Activated T-cell treated with anti-CD3 and anti-CD28 coated beads for 48 hours (primary cell): ENCODE data around the gene NALCN.

ENCODE experiments used
- DNase-seq: peaks from one replicate; pipeline ENCODE4 v3.0.0-alpha.2; 2020; ENCODE audit warnings: low read depth

NALCN gene

GRCh38 chr13:101416181-101417042, at the start of gene NALCN:
NALCN (minus strand) TSS chr13:101416508; CDS start chr13:101399126, 17,382 bp downstream.
- no peak for DNase-seq

- DNase-seq = no peak
Observed at GRCh38 chr13:101465877-101466276, 49.6 kb upstream of the NALCN start.

GRCh38 chr13:101457176-101457575, 40.9 kb upstream of the NALCN start:
- no peak for DNase-seq

- DNase-seq = no peak
Observed at GRCh38 chr13:101455863-101456262, 39.6 kb upstream of the NALCN start.

GRCh38 chr13:101454767-101455166, 38.5 kb upstream of the NALCN start:
- DNase-seq = no peak

GRCh38 chr13:101453784-101454201, 37.5 kb upstream of the NALCN start:
- no peak for DNase-seq

- DNase-seq = no peak
Observed at GRCh38 chr13:101452519-101453485, 36.5 kb upstream of the NALCN start, which contains the start of gene ITGBL1. ITGBL1 (plus strand) TSS chr13:101452675; CDS start chr13:101452834, 159 bp downstream.

GRCh38 chr13:101451641-101452040, 35.3 kb upstream of the NALCN start:
- no peak for DNase-seq

GRCh38 chr13:101450749-101451130, 34.4 kb upstream of the NALCN start:
- DNase-seq = no peak

- no peak for DNase-seq
Observed at GRCh38 chr13:101449790-101450748, 33.8 kb upstream of the NALCN start.

- DNase-seq = no peak
Observed at GRCh38 chr13:101447852-101448251, 31.5 kb upstream of the NALCN start.

GRCh38 chr13:101434486-101434885, 18.2 kb upstream of the NALCN start:
- no peak for DNase-seq

- no peak for DNase-seq
Observed at GRCh38 chr13:101433895-101434294, 17.6 kb upstream of the NALCN start.

GRCh38 chr13:101429733-101430132, 13.4 kb upstream of the NALCN start:
- no peak for DNase-seq

GRCh38 chr13:101425623-101426022, 9.3 kb upstream of the NALCN start:
- DNase-seq = no peak

- DNase-seq = no peak
Observed at GRCh38 chr13:101425156-101425471, 8.8 kb upstream of the NALCN start.

- DNase-seq = no peak
Observed at GRCh38 chr13:101424381-101425155, 8.3 kb upstream of the NALCN start.

- no peak for DNase-seq
Observed at GRCh38 chr13:101423872-101424271, 7.6 kb upstream of the NALCN start.

GRCh38 chr13:101417501-101417900, 1.2 kb upstream of the NALCN start:
- DNase-seq = no peak

GRCh38 chr13:101417043-101417406, 717 bp upstream of the NALCN start:
- DNase-seq = no peak
